ENCODE results near the gene PRLR.
"Not testable (repeated sequence)": the region's sequence is repeated elsewhere in the genome, so short reads cannot be mapped to it uniquely, and the experiment has no call there.

Gene PRLR

DNA sequence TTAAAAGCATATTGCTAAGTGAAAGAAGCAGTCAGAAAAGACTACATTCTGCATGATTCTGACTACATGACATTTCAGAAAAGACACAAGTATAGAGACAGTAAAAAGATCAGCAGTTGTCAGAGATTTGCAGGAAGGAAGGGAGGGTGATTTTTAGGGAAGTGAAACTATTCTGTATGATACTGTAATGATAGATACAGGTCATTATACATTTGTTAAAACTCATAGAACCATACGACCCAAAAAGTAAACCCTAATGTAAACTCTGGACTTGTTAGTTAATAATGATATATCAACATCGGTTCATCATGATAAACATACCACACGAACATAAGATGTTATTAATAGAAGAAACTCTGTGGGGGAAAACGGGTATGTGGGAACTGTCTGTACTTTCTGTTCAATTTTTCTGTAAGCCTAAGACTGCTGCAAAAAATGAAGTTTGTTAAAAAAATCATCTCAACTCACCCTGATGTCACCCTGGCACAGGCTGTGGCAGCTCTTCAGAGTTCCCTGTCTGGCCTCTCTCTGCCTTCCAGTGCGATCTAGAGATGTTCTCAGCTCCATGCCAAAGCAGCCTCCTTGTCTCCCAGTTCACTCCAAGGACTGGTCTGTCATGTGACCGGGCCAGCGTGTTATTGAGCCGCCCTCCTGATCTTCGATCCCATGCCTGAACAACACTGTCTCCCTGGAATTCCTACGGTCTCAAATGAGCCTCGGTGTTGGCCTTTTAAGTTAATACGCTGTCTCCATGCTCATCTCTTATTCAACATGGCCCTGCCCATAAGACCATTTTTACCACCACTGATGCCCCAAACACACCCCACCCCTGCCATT, 35.4 kb downstream of the PRLR start:
- no peak for DNase-seq

DNA sequence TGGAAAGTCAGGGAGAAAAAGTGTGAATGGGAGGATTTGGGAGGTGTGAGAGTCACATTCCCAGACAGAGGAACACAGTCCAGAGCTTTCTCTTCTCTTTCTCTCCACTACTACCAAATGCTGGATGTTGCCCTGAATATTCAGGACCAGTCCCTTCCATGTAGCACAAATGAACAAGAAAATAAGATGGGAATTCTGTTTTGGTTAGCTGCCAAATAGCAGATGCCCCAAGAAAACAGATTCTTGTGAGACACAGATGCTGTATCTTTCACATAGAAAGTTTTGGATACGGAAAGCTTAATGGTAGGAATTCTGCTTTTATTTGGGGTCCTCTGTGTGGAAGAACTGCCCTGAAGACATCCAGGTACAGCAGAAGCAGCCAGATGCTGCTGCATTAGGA, 37.8 kb downstream of the PRLR start:
- DNase-seq: no peak

DNA sequence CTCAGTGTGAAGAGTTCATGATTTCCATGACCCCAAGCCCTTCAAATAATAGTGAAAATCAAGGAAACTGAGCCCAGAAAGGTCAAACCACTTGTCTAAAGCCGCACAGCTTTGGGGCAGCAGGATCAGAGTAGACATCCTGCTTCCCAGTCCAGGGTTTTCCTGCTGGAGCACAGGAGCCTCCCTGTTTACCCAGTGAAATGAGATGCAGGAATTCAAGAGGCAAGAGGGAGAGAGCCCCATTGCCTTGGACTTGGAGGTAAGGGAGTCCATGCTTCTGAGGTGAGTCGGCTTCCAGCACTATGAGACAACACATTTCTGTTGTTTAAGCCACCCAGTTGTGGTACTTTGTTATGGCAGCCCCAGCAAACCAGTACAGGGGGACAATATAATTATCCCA, 40.5 kb downstream of the PRLR start:
- not testable (repeated sequence) for DNase-seq

DNA sequence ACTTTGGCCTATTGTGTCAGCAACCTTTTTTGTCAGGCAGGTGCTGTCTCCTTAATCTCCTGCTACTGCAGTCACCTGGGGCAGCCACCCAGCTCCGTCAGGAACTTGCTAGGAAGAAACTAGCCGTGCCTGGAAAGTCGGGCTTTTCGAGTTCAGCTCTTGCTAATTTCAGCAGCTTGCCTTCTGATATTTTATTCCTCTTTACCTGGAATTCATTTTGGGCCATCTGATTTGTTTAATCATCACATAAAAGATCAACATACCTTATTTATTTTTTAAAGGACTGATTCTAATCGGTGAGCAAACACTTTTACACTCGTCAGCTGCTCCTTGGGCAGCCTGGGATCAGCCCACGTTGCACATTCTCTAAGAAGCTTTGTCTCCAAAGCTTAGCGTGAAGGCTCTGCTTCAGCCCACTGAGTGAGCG, 42.2 kb downstream of the PRLR start:
- DNase-seq: no peak

- DNase-seq: not testable (repeated sequence)
Measured at GRCh38 chr5:35187621-35188020, 42.7 kb downstream of the PRLR start.

DNA sequence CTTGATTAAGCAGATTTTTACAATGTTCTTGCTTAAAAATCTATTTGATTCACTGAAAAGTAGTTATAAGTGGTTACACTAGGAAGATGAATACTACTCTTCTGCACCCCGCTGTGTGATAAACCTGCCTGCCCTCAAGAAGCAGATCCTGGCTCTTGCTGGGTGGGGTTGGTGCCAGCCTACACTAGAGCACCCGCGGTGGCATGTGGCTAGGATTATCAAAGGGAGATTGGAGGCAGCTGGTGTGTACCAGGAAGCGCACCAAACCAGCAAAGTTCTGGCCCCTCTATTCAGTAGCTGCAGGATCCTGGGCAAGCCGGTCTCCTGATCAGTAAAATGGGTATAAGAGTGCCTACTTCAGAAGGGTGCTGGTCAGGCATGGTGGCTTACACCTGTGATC, 43.5 kb downstream of the PRLR start:
- no peak for DNase-seq

DNA sequence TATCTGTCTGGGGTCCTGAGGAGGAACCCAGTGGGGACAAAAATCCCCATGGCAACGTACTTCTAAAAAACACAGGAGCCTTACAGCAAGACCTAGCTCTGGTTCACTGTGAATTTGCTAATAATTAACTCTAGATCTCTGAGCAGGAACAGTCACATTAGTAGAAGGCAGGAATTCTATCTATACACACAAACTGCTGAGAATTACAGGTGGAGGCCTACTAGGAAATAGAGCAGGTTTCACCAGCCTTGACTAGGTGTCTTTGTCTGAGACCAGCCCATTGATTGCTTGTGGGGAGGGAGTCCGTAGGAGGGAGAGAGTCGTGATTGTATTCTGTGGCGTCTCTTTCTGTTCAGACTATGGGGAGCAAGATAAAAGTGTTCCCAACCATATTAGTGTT, 44.8 kb downstream of the PRLR start:
- no peak for DNase-seq

- DNase-seq: no peak
Measured at GRCh38 chr5:35183556-35183955, 46.7 kb downstream of the PRLR start.

GRCh38 chr5:35182910-35183535, 47.3 kb downstream of the PRLR start:
- DNase-seq: no peak

GRCh38 chr5:35182486-35182885, 47.8 kb downstream of the PRLR start:
- DNase-seq: no peak

- DNase-seq: no peak
Measured at GRCh38 chr5:35180046-35180445, 50.2 kb downstream of the PRLR start.

DNA sequence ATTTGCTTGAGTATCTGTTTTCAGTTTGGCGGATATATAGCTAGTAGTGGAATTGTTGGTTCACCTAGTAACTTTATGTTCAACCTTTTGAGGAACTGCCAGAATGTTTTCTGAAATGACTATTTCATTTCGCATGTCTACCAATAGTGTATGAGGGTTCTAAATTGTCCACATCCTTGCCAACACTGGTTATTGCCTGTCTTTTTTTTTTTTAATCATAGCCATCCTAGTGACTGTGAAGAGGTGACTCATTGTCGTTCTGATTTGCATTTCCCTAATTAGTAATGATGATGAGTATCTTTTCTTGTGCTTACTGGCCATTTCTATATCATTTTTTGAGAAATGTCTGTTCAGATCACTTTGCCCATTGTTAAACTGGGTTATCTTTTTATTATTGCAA, 52.5 kb downstream of the PRLR start:
- DNase-seq: no peak

DNA sequence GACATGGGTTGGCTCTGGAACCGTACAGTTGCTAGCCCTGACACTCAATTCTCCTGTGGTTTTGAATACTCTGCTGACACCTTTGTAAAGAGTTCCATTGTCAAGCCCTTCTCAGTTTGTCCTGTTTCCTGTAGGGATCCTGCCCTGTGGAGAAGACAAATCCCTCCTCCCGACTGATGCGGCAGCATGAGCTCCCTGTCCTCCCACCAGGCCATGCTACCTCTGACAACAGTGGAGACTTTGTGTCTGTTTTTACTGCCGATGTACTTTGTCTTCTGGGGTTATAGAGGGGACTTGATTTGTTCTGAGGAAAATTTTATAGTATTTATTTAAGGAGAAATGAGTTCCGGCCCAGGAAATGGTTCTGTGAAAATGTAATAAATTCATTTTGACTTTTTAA, 57.8 kb downstream of the PRLR start:
- no peak for DNase-seq

- DNase-seq: no peak
Measured at GRCh38 chr5:35171991-35172390, 58.3 kb downstream of the PRLR start.

GRCh38 chr5:35171078-35171477, 59.2 kb downstream of the PRLR start:
- DNase-seq: no peak

DNA sequence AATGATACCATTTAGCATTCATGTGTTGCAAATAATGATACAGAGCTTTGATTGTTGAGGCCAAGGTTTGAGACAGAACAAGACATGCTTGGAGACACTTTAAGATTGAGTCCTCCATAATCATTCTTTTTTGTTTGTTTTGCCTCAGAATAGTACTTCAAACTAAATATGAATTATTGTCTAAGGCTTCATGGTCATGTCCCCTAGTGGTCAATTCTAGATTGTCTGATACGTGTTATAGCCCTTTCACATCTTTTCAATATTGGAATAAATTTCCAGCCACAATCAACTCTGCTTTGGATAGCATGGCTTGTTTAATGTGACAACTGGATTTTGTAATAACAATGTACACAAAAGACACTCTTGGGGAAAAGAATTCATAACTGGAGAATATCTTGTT, 64.2 kb downstream of the PRLR start:
- DNase-seq: no peak

- DNase-seq: no peak
Measured at GRCh38 chr5:35164860-35165542, 65.3 kb downstream of the PRLR start.

DNA sequence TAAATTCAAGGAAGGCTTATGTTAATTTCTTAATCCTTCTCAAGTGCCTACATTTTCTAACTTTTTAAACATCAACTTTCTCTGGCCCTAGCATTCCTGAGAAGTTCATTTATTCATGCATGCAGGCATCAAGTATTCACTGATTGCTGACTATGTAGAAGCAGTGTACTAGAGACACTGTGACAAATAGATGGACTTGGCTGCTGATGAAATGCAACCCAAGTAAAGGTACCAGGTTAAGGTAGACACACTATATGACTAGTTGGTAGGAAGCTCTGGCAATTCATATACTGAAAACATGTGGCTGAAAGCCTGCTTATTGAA, 66.6 kb downstream of the PRLR start:
- no peak for DNase-seq

DNA sequence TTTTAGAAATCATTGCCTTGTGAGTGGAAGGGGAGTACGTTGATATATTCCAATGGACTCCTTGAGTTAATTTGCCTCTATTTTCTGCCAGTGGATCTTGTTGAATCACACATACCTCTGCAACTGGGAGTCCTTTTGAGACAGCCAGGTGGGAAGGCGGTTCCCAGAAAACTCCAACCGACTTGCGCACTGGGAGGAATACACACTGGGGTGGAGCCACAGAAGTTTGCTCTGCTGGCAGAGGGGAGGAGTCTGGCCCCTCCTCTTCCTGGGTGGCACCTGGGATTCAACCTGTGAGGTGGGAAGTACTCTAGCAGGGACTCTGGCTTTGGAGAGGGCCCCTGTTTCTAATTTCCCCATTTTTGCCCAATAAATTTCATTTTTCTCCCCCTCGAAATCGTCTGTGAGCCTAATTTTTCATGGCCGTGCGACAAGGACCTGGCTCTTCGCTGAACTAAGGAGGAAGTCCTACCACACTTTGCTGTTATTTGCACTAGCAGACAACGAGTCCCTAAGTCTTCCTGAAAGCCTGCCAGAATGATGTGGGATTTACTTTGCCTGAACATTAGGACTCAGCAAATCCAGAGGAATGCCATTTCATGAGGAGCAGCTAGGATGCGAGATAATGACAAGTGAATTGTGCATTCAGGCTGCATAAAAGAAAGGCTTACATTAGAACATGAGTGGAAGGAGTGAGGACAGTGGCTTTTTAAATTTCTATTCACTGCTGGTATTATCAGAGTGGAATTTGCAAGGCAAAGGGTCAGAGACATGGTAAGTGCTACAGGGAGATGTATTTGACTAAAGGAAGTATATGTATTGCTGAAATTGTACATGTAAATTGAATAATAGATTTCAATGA, 67.2 kb downstream of the PRLR start:
- DNase-seq: no peak

- no peak for DNase-seq
Measured at GRCh38 chr5:35161652-35162273, 68.5 kb downstream of the PRLR start.

DNA sequence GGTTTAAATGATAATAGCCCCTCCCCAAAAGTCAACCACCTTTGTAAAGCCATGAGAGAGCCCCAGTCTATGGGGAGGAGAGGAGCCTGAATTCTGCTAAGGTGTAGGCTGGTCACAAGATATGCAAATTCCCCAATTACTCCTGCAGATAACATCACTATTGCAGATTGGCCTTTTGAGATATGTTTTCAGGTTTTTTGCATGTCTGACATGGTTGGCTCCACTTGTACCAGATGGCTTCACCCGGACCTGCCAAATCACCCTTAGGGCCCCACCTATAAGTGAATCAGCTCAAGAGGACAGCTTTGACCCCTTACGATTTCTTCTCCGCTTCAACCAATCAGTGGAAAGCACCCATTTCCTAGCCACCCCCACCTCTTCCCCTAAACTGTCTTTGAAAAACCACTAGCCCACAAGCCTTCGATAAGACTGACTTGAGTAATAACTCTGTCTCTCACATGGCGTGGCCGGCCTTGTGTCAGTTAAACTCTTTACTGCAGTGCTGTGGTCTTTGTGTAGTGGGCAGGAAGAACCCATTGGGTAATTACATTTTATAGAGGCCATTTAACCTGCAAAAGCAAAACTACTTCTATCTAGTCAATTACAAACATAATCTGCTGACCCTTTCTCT, 69.7 kb downstream of the PRLR start:
- DNase-seq: no peak

DNA sequence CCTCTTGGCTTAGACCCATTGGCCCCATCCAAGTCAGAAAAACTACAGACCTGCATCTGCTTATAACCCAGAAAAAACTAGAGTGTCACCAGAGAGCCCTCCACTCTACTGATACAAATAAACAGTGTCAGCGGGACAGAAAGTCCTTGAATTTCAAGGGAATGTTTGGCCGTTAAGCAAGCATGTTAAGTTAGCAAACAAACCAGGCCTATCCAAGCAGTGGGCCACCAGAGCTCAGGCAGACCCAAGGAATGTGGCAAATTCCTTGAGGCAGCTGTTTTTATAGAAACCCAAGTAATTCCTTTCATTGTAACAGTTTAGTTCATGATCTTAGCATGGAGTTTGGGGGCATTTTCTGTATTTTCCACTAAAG, 70.9 kb downstream of the PRLR start:
- DNase-seq: no peak

Measured in cerebellar nuclear complex (tissue), 1 donor.